Esophagus (tissue), 2 donors: Measurements from ENCODE around the gene IGFALS. TPM values are rescaled to one million over a fixed set of nuclear protein-coding genes. Genes with fewer than 3 reads are reported as not detected.

Experiments
- H3K27ac ChIP-seq, 2 donors: one replicate each; pipeline ENCODE4 v1.5.1; 2013; ENCODE audit warnings: low read depth in 2 of 2, mild to moderate bottlenecking in 2 of 2, inconsistent platforms in 1 of 2, low read length in 1 of 2, moderate library complexity in 1 of 2
- H3K27me3 ChIP-seq, 2 donors: one replicate each; pipeline ENCODE4 v1.6.1; 2013; ENCODE audit warnings: low read length in 2 of 2, control low read depth in 1 of 2, mild to moderate bottlenecking in 1 of 2; ENCODE audit not compliant: insufficient read depth in 2 of 2, control insufficient read depth in 1 of 2
- H3K36me3 ChIP-seq, 2 donors: one replicate each; pipeline ENCODE4 v1.6.1; 2013; ENCODE audit warnings: low read length in 1 of 2; ENCODE audit not compliant: control insufficient read depth in 2 of 2, insufficient read depth in 2 of 2
- H3K4me1 ChIP-seq, 2 donors: one replicate each; pipeline ENCODE4 v1.6.1; 2013; ENCODE audit warnings: low read length in 1 of 2; ENCODE audit not compliant: control insufficient read depth in 2 of 2, insufficient read depth in 2 of 2
- H3K4me3 ChIP-seq, 2 donors: one replicate each; pipeline ENCODE4 v1.5.1; 2013; ENCODE audit warnings: low read length in 2 of 2, mild to moderate bottlenecking in 2 of 2, low read depth in 1 of 2, moderate library complexity in 1 of 2
- H3K9me3 ChIP-seq, 2 donors: one replicate each; pipeline ENCODE4 v1.6.1; 2013; ENCODE audit warnings: mild to moderate bottlenecking in 2 of 2, low read depth in 1 of 2, low read length in 1 of 2, moderate library complexity in 1 of 2; ENCODE audit not compliant: control insufficient read depth in 2 of 2, insufficient read depth in 1 of 2
- WGBS, 2 donors: extraction: QIAGEN DNeasy Blood & Tissue Kit; methylation state at CpG; one replicate each; pipeline ENCODE4 v1.1.7; 2013; 5-methylcytosine and 5-hydroxymethylcytosine counted together
- polyA plus RNA-seq, 2 donors: library from polyadenylated mRNA; stranded (reverse); fragments of 200-250 nt; gene quantifications; one replicate each; pipeline ENCODE4 v1.2.3, GENCODE V29; 2013
- donor health status: healthy with polysubstance abuse.
- donor health status: Bipolar disorder and iron deficiency.

The IGFALS gene
- polyA plus RNA-seq, 2 donors, result 0.01 to 0.14 TPM

GRCh38 chr16:1825864-1826690, 32.6 kb upstream of the IGFALS start:
- Histone ChIP-seq H3K27ac (peak overlapping the region; percentile 91 to 94), H3K9me3 (no peaks in the 10 kb centered on the region), H3K4me1 (peaks cover 0 to 14% of the 10 kb centered on the region in 2 donors), H3K36me3 (peaks cover 0 to 17% of the 10 kb centered on the region in 2 donors), H3K4me3 (peak overlapping the region; percentile 85 to 97), H3K27me3 (no peaks in the 10 kb centered on the region)
- WGBS, 2 donors, result 1 to 3% methylated on average over 42 to 96 of the region's 96 CpGs

GRCh38 chr16:1825381-1825863, 31.9 kb upstream of the IGFALS start:
- Histone ChIP-seq H3K9me3 (no peaks in the 10 kb centered on the region), H3K4me3 (peak overlapping the region; percentile 85 to 97), H3K36me3 (peaks cover 0 to 23% of the 10 kb centered on the region in 2 donors), H3K4me1 (peaks cover 0 to 14% of the 10 kb centered on the region in 2 donors), H3K27ac (peak overlapping the region in 1 of 2 donors; percentile 94), H3K27me3 (no peaks in the 10 kb centered on the region)
- 54 to 61% methylated on average over 15 of the region's 15 CpGs for WGBS, 2 donors

- 62 to 65% methylated on average over 9 of the region's 9 CpGs for WGBS, 2 donors
- Histone ChIP-seq H3K4me3 (no peak overlapping the region), H3K27ac (no peak overlapping the region), H3K36me3 (peaks cover 0 to 32% of the 10 kb centered on the region in 2 donors), H3K9me3 (no peaks in the 10 kb centered on the region), H3K27me3 (no peaks in the 10 kb centered on the region), H3K4me1 (peaks cover 0 to 14% of the 10 kb centered on the region in 2 donors)
Observed at GRCh38 chr16:1823821-1824220, 30.3 kb upstream of the IGFALS start.

- no peak overlapping the region for H3K4me3 ChIP-seq
- H3K36me3 ChIP-seq, result peaks cover 0 to 39% of the 10 kb centered on the region in 2 donors
- H3K9me3 ChIP-seq, result no peaks in the 10 kb centered on the region
- peaks cover 0 to 14% of the 10 kb centered on the region in 2 donors for H3K4me1 ChIP-seq
- WGBS, 2 donors, result 93 to 94% methylated on average over 16 of the region's 16 CpGs
- no peaks in the 10 kb centered on the region for H3K27me3 ChIP-seq
- H3K27ac ChIP-seq, result no peak overlapping the region
Observed at GRCh38 chr16:1822801-1823200, 29.3 kb upstream of the IGFALS start.

- Histone ChIP-seq H3K27me3 (no peaks in the 10 kb centered on the region), H3K4me1 (peaks cover 0 to 11% of the 10 kb centered on the region in 2 donors), H3K36me3 (peaks cover 0 to 44% of the 10 kb centered on the region in 2 donors), H3K4me3 (no peak overlapping the region), H3K9me3 (no peaks in the 10 kb centered on the region), H3K27ac (no peak overlapping the region)
- 89 to 90% methylated on average over 22 to 24 of the region's 24 CpGs for WGBS, 2 donors
Observed at GRCh38 chr16:1821861-1822611, 28.5 kb upstream of the IGFALS start.

- WGBS, 2 donors, result 91 to 92% methylated on average over 12 of the region's 12 CpGs
- Histone ChIP-seq H3K9me3 (no peaks in the 10 kb centered on the region), H3K4me3 (no peak overlapping the region), H3K4me1 (peaks cover 0 to 9% of the 10 kb centered on the region in 2 donors), H3K27ac (no peak overlapping the region), H3K36me3 (peaks cover 0 to 53% of the 10 kb centered on the region in 2 donors), H3K27me3 (no peaks in the 10 kb centered on the region)
Observed at GRCh38 chr16:1820946-1821290, 27.4 kb upstream of the IGFALS start.

GRCh38 chr16:1820096-1820945, 26.8 kb upstream of the IGFALS start:
- Histone ChIP-seq H3K27me3 (no peaks in the 10 kb centered on the region), H3K27ac (no peak overlapping the region), H3K36me3 (peaks cover 0 to 55% of the 10 kb centered on the region in 2 donors), H3K4me1 (peaks cover 0 to 3% of the 10 kb centered on the region in 2 donors), H3K4me3 (no peak overlapping the region), H3K9me3 (no peaks in the 10 kb centered on the region)
- 85 to 90% methylated on average over 25 of the region's 25 CpGs for WGBS, 2 donors

GRCh38 chr16:1819611-1820010, 26.1 kb upstream of the IGFALS start:
- H3K36me3 ChIP-seq, result peaks cover 0 to 56% of the 10 kb centered on the region in 2 donors
- H3K9me3 ChIP-seq, result no peaks in the 10 kb centered on the region
- H3K27me3 ChIP-seq, result no peaks in the 10 kb centered on the region
- WGBS, 2 donors, result 95% methylated on average over 15 of the region's 15 CpGs
- H3K4me3 ChIP-seq, result no peak overlapping the region
- no peaks in the 10 kb centered on the region for H3K4me1 ChIP-seq
- no peak overlapping the region for H3K27ac ChIP-seq
